AML-193 (cell line): ENCODE data around the gene EXOC6B.

Experiments
- DNase-seq, 2 experiments: peaks; one replicate each; lab custom pipeline; 2025; lab: John Stamatoyannopoulos, UW

Gene EXOC6B

GRCh38 chr2:72271766-72272641 is 553.8 kb downstream of the EXOC6B start:
- no peak for DNase-seq

- no peak for DNase-seq
These were observed 554.6 kb downstream of the EXOC6B start for GRCh38 chr2:72271276-72271614.

- DNase-seq = no peak
These were observed 555.1 kb downstream of the EXOC6B start for GRCh38 chr2:72270556-72271275.

- no peak for DNase-seq
These were observed 562.1 kb downstream of the EXOC6B start for GRCh38 chr2:72263776-72264060.

GRCh38 chr2:72263043-72263775 is 562.6 kb downstream of the EXOC6B start:
- DNase-seq = no peak

GRCh38 chr2:72261076-72261475 is 564.8 kb downstream of the EXOC6B start:
- no peak for DNase-seq

- DNase-seq = no peak
These were observed 570.3 kb downstream of the EXOC6B start for GRCh38 chr2:72255540-72255939.

- no peak for DNase-seq
These were observed 570.9 kb downstream of the EXOC6B start for GRCh38 chr2:72254831-72255451.

DNA sequence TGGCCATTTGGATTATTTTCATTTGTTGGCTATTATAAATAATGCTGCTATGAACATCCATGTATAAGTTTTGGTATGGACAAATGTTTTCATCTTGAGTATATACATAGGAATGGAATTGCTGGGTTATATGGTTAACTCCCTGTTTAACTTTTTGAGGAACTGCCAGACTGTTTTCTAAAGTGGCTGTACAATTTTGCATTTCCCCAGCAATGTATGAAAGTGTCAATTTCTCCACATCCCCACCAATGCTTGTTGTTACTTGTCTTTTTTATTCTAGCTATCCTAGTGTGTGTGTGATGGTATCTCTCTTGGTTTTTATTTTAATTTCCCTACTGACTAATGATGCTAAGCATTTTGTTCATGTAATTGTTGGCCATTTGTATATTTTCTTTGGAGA is 587.5 kb downstream of the EXOC6B start:
- no peak for DNase-seq

DNA sequence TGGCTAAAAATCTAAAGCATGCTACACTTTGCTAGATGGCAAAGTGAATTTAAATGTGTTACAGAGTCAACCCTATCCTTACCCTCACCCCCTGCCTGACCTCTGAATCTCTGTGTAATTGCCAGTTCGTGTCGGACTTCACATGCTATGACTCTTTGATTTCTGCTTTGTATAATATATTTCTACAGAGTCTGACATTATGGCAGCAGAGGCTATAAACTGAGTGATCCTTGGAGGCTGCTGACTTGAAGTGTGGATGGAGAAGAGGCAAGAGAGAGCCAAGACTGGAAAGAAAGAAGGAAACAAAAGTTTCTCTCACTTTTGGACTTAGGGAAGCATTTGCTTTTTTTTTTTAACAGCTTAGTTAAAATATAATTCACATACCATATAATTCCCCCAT is 588.3 kb downstream of the EXOC6B start:
- DNase-seq = no peak

DNA sequence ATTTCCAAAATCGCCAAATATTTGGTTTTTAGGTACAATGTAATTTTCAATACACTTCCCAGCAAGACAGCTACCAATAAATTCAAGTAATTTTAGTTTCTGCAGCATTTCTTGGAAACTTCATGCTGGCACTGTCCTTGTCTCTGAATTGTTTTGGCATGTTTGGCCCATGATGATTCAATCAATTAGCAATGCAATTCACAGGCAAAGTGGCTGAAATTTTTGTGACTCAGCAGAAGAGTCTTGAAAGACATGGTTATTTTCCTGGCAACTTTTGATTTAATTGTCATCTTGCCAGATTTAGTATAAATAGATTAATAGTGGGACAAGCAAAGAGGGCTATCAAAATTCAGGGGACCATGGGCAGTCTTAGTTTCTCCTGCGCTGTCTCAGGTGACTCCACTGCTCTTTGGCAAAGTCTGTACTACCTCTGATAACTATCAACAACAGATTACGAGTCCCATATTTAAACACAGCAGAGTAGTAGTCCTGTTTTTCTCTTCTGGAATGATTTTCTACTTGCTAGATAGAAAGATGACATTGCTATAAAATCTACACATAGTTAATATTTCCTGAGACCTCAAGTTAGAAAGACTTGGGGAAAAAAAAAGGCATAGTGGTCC is 589.3 kb downstream of the EXOC6B start:
- no peak for DNase-seq

DNA sequence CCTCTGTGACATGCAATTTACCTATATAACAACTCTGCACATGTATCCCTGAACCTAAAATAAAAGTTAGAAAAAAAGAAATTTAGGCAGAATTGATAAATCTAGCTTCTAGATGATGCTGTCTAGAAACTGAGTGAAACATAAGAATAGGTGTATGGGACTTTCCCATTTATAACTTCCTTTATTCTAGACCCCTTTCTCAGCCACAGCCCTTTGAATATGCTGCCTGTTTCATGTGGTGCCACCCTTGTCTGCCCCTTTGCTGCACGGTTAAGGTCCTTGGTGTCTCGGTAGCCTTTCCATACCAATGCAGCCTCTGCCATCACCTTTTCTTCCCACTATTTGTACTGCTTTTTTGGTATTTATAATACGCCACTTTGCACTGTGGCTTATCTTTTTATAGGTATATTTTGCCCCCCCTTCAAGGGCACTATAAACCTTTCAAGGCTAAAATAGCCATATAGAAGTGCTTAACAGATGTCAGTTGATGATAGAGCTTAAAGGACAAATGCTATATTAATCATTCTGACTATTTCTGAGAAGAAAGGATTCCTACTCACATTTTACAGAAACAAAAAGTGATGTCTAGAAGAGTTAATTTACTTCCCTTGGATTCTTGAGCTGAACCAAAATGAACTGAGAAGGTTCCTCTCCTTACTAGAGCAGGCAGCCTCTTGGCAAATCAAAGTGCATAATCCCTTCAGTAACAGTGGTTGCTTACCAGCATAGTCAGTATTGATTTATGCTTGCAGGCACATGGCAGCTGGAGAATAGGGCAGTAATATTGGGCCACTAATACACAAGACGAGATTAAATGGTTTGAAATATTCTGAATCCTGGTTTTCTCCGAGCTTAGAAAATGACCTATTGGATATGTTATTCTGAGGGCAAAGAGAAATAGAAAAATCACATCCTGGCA is 590.1 kb downstream of the EXOC6B start:
- DNase-seq = no peak

- DNase-seq = no peak
These were observed 592.6 kb downstream of the EXOC6B start for GRCh38 chr2:72233211-72233610.

GRCh38 chr2:72222829-72223564 is 602.8 kb downstream of the EXOC6B start:
- DNase-seq = no peak

- no peak for DNase-seq
These were observed 605.7 kb downstream of the EXOC6B start for GRCh38 chr2:72220170-72220569.

DNA sequence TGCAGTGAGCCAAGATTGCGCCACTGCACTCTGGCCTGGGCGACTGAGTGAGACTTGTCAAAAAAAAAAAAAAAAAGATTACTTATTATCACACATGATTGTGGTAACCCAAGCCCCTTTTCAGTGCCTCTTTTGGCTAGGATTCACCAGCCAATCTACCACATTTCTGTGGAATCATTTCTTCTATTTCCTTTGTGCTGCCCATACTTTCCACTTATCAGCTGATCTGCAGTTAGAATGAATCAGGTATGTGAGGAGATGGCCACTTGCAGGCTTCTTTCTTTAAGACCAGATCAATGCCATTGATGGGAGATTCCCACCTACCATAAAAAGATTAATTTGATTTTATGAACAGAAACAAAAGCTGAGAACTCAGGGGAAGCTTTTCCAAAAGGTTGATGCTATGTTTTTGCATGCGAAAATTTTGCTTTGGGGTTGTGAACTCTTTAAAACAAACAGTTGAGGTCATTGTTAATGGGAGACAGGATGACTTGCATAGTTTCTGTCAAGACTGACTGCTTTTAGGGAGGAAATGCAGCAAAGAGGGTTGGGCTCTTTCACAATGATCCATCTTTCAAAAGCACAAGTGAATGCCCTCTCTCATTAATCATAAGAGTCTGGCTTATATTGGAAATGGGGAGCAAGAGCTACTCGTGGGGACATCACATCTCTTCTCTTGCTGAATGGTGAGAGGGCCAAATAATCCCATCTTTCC is 611.2 kb downstream of the EXOC6B start:
- peak; percentile 20 to 30 for DNase-seq

DNA sequence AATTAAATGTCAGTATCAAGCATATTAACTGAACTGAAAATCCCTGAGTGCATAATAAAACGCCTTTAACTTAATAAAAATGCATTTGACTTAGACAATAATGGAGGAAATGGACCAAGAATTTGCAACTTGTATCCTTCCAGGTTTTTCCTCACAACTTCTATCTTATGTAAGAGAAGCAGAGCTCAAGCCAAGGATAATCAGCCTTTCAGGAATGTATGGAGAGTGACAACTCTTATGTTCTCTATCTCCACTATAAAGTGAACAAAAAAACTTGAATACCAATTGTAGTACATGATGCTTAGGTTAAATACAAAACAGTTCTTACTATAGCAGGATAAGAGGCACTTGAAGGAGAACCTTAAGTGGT is 613.4 kb downstream of the EXOC6B start:
- no peak for DNase-seq

DNA sequence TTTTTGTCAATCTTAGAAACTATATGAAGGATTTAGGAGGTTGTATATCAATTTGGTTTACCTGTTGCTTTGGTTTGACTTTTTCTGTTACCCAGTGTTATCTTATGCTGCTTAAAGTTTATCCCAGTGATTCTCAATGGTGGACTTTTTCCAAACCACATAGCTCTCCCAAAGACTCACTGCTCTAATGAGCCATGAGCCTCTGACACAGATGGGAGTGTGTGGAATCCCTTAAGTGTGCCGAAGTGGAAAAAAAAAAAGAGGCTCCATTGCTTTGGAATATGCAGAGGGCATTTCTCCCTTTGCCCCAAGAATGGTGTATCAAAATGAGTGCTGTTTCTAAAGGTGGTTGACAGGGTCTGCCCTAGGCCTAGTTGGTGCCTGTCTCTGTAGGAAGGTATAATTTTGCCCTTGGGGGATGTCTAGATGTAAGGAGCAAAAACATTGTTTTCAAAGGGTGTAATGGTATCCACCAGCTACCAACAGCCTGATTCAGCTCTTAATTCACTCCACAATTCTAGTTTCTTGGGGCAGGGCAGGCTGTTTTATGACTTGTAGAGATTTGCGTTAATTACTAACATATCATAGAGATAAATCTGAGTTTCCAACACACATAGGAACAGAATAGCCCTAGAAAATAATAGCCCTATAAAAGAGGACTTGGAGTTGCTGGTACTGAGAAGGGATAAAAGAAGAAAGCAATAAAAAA is 613.9 kb downstream of the EXOC6B start:
- no peak for DNase-seq

GRCh38 chr2:72211350-72211749 is 614.5 kb downstream of the EXOC6B start:
- DNase-seq = no peak
